ENCODE data around the gene GIT2. TPM values are rescaled to one million over a fixed set of nuclear protein-coding genes. Genes with fewer than 3 reads are reported as not detected.
A peak's percentile ranks its signal among the peaks of the same experiment; 100 is the strongest.

Gene GIT2
- total and polyA plus RNA-seq, 10 donors = 26.5 to 169 (median 121) TPM

DNA sequence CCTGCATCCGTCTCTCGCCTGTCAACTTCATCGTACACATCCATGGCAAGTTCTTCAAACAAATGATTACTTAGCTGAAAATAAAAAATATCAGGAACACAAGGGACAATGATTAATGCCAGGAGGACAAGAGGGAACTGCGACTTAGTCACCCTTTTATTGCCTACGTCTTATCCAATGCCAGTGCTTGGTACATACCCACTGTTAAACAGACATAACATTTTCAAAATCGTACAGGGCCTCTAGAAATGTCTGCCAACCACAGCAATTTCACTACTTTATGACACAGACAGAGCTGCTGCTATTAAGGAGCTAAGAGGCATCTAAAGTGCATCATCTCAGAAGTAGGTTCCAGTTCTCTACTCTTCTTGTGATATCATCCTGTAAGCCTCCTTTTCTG, 34.6 kb downstream of the GIT2 start:
- no peaks in the 10 kb centered on the region for H3K27me3 ChIP-seq (replicated peaks in 1 of 7)
- H3K36me3 ChIP-seq = peaks cover 9 to 100% (median 89%) of the 10 kb centered on the region in 6 donors
- no peak overlapping the region for H3K4me3 ChIP-seq
- TF ChIP-seq POLR2AphosphoS5 (IDR thresholded peaks at IDR 0.05) = no peak
- TF ChIP-seq POLR2A (IDR thresholded peaks at IDR 0.05) = no peak
- DNase-seq = no peak
- WGBS, 5 donors = 88 to 92% (median 90%) methylated on average over 6 of the region's 6 CpGs
- intact Hi-C loops (cut with DNase I; ENCODE audit: low total_unique reads) = no loop called here
- H3K4me1 ChIP-seq = peaks cover 0 to 25% (median 16%) of the 10 kb centered on the region in 6 donors
- no peaks in the 10 kb centered on the region for H3K9me3 ChIP-seq
- H3K27ac ChIP-seq = peak overlapping the region in 1 of 8 donors; percentile 48

DNA sequence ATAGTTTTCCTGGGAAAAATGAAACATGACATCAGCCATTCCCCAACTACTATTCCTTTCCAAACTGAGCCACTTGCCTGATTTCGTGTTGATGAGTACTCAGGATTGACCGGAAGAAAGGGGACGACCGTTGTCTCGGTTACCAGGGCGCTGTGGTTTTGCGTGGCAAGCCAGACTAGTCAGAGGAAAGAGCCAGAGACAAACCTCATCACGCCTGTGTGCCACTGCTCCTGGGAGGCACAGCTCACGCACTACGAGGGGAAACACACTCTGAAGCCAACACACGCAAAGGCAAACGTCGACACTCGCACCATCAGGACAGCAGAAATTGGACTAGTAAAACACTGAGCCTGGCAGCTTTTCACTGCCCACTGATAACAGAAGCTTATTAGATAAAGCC, 35.0 kb downstream of the GIT2 start:
- DNase-seq = no peak
- H3K36me3 ChIP-seq = peaks cover 9 to 100% (median 89%) of the 10 kb centered on the region in 6 donors
- H3K27me3 ChIP-seq (replicated peaks in 1 of 7) = no peaks in the 10 kb centered on the region
- TF ChIP-seq POLR2A (IDR thresholded peaks at IDR 0.05) (no peak), POLR2AphosphoS5 (IDR thresholded peaks at IDR 0.05) (peak in 2 of 3 donors; percentile 23 to 31)
- TF ChIP-seq, protein P1, sequence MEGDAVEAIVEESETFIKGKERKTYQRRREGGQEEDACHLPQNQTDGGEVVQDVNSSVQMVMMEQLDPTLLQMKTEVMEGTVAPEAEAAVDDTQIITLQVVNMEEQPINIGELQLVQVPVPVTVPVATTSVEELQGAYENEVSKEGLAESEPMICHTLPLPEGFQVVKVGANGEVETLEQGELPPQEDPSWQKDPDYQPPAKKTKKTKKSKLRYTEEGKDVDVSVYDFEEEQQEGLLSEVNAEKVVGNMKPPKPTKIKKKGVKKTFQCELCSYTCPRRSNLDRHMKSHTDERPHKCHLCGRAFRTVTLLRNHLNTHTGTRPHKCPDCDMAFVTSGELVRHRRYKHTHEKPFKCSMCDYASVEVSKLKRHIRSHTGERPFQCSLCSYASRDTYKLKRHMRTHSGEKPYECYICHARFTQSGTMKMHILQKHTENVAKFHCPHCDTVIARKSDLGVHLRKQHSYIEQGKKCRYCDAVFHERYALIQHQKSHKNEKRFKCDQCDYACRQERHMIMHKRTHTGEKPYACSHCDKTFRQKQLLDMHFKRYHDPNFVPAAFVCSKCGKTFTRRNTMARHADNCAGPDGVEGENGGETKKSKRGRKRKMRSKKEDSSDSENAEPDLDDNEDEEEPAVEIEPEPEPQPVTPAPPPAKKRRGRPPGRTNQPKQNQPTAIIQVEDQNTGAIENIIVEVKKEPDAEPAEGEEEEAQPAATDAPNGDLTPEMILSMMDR (IDR thresholded peaks at IDR 0.05 in 8 of 11, conservative IDR thresholded peaks at IDR 0.05 in 3 of 11) = no peak
- H3K27ac ChIP-seq = no peak overlapping the region
- intact Hi-C loops (cut with DNase I; ENCODE audit: low total_unique reads) = no loop called here
- 84 to 89% (median 87%) methylated on average over 14 of the region's 14 CpGs for WGBS, 5 donors
- peaks cover 0 to 25% (median 16%) of the 10 kb centered on the region in 6 donors for H3K4me1 ChIP-seq
- H3K9me3 ChIP-seq = no peaks in the 10 kb centered on the region
- no peak overlapping the region for H3K4me3 ChIP-seq

DNA sequence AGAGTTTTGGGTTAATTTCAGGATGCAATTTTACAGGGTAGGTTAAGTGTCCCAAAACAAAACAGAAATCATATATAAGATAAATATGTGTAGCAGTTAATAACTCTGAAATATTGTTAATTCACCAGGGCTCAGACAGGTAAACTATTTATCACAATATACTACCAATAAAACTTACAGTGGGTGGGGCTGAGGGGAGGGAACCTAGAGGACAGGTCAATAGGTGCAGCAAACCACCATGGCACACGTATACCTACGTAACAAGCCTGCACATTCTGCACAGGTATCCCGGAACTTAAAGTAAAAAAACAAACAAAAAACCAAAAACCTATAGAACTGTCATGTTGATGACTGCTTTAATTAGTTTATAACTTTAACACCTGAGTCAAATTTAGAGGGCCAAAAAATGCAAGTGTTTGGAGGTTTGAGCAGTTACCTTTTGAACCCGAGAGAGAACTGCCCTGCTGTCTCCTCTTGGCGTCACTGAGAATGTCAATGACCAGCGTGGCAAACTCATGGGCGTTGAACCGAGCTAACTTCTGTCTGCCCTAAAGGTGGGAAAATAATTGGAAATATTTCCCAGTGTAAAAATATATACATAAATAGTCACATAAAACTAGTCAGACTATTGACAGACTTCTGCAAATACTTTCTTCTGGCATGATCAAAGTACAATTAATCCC, 36.6 kb downstream of the GIT2 start:
- H3K27me3 ChIP-seq (replicated peaks in 1 of 7) = no peaks in the 10 kb centered on the region
- no peak overlapping the region for H3K27ac ChIP-seq
- H3K4me3 ChIP-seq = no peak overlapping the region
- intact Hi-C loops (cut with DNase I; ENCODE audit: low total_unique reads) = no loop called here
- DNase-seq = no peak
- no peaks in the 10 kb centered on the region for H3K9me3 ChIP-seq
- peaks cover 5 to 100% (median 90%) of the 10 kb centered on the region in 6 donors for H3K36me3 ChIP-seq
- TF ChIP-seq POLR2AphosphoS5 (IDR thresholded peaks at IDR 0.05) = no peak
- TF ChIP-seq, protein P1 (IDR thresholded peaks at IDR 0.05 in 8 of 11, conservative IDR thresholded peaks at IDR 0.05 in 3 of 11) = no peak
- TF ChIP-seq POLR2A (IDR thresholded peaks at IDR 0.05) = no peak
- 95 to 98% (median 98%) methylated on average over 8 of the region's 8 CpGs for WGBS, 5 donors
- peaks cover 0 to 25% (median 16%) of the 10 kb centered on the region in 6 donors for H3K4me1 ChIP-seq

DNA sequence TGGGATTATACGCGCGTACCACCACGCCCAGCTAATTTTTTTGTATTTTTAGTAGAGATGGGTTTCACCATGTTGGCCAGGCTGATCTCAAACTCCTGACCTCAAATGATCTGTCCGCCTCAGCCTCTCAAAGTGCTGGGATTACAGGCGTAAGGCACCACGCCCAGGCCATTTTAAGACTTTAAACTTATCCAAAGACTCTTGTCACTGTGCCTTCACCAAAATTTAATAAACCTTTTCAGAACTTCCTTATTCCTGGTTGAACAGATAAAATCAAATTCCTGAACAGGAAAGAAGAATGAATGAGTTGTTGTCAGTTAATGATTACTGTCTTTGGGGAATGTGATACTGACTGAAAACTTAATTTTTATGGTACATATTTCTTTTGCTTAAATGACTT, 37.8 kb downstream of the GIT2 start:
- WGBS, 5 donors = 96 to 99% (median 97%) methylated on average over 7 of the region's 7 CpGs
- peaks cover 5 to 100% (median 96%) of the 10 kb centered on the region in 6 donors for H3K36me3 ChIP-seq

More for the DNA sequence above, 37.8 kb downstream of the GIT2 start:
- no peak overlapping the region for H3K4me3 ChIP-seq
- TF ChIP-seq, protein P1 (IDR thresholded peaks at IDR 0.05 in 8 of 11, conservative IDR thresholded peaks at IDR 0.05 in 3 of 11) = no peak
- TF ChIP-seq POLR2A (IDR thresholded peaks at IDR 0.05) = no peak
- TF ChIP-seq POLR2AphosphoS5 (IDR thresholded peaks at IDR 0.05) = no peak
- H3K4me1 ChIP-seq = peaks cover 0 to 18% (median 10%) of the 10 kb centered on the region in 6 donors
- DNase-seq = no peak
- intact Hi-C loops (cut with DNase I; ENCODE audit: low total_unique reads) = no loop called here
- no peak overlapping the region for H3K27ac ChIP-seq
- H3K9me3 ChIP-seq = no peaks in the 10 kb centered on the region
- H3K27me3 ChIP-seq (replicated peaks in 1 of 7) = no peaks in the 10 kb centered on the region

Measured in spleen (tissue), 11 donors.